ENCODE measurements around the gene TMEM44.
"Not testable (repeated sequence)": the region's sequence is repeated elsewhere in the genome, so short reads cannot be mapped to it uniquely, and the experiment has no call there.

The TMEM44 gene

DNA sequence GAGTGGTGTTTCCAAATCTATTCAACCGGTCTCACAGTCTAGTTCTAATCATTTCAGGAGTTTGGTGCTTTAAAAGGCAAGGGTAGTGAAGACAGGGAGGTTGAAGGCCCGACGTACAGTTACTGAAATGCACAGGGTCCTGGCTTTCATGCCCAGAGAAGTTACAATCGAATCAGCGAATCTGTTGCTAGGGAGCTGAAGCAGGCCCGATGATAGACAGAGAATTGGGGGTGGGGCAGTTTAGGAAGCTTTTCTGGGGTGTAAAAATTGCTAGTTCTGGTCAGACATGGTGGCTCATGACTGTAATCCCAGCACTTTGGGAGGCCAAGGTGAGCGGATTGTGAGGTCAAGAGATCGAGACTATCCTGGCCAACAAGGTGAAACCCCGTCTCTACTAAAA, 83.4 kb downstream of the TMEM44 start:
- DNase-seq, result no peak

DNA sequence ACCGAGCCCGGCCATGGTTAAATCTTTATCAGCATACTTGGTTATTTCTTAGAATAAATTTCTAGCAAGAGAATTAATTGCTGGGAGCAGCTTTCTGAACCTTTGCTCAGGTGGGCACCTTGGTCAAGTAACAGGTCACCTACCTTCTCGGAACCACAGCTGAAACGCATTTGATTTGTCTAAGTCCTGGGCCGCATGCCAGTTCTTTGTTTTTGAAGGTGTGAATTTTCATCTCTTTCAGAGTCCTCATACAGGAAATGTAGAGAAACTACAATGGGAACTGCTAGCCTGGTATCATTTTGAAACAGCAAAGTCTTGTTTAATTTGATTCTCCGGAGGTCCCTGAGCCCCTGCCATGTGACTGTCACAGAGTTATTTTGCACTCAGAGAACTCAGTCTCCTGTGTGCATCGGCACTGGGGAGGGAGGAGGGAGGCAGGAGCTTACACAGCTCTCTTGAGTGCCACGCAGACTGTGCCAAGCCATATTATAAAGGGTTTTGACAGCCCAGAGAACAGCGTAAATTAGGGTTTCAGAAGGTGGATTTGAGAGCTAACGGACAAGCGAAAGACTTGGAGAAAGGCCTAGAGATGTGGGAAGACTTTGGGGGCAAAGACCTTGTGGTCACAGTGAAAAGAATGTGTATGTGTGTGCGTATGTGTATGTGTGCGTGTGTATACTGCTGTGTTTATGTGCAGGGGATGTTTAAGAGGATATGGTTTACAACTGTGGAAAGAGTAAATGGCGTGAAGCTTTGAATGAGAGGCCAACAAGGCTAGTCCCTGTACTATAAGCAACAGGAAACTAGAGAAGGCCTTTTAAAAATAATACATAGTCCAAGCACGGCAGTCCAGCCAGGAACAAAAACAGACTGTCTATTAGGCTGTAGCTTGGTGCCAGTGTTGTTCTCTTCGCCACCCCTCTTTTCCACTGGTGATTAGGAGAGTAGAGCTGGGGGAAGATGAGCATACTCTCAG, 84.6 kb downstream of the TMEM44 start:
- no peak for DNase-seq

DNA sequence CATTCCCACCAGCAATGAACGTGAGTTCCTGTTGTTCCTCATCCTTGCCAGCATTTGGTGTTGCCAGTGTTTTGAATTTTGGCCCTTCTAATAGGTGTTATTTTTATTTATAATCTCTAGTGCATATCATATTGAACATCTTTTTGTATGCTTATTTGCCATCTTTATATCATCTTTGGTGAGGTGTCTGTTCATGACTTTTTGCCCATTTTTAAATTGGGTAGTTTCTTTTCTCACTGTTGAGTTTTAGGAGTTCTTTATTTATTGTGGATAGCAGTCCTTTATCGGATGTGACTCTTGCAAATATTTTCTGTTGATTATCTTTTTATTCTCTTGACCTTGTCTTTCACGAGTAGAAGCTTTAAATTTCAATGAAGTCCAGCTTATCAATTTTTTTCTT, 86.2 kb downstream of the TMEM44 start:
- DNase-seq, result no peak

DNA sequence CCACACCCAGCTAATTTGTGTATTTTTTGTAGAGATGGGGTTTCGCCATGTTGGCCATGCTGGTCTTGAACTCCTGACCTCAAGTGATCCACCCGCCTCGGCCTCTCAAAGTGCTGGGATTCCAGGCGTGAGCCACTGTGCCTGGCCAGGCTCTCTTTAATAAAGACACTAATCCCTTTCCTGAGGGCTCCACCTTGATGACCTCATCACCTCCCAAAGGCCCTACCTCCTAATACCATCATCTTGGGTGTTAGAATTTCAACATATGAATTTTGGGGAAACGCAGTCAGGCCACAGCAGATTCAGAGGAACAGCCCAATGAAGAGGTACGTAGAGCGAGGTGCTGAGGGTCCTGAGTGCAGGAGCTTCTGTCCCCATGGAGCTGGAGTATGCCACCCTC, 87.7 kb downstream of the TMEM44 start:
- not testable (repeated sequence) for DNase-seq

DNA sequence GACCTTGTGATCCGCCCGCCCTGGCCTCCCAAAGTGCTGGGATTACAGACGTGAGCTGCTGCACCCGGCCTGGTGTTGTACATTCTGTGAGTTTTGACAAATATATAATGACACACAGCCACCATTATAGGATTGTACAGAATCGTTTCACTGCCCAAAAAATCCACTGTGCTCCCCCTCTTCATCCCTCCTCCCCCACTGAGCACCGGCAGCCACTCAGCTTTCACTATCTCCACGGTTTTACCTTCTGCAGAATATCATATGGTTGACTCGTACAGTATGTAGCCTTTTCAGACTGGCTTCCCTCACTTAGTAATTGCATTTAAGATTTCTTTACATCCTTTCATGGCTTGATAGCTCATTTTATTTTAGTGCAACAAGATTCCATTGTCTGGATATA, 89.7 kb downstream of the TMEM44 start:
- no peak for DNase-seq

DNA sequence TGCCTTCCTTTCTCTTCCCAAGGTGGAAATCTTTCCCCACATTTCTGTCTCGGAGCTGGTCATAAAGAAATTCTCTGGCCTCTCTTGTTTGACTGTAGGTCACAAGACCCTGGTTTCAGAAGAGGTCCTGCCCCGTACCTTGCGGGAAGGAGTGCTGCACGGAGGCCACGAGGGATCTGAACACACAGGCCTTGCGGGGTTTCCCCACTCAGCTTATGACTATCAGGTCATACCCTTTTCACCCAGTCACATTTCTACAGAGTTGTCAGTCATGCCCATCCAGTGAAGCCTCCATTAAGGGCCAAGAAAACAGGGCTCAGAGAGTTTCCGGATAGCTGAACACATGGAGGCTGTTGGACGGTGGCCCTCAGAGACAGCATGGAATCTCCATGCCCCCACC, 91.7 kb downstream of the TMEM44 start:
- DNase-seq, result no peak

DNA sequence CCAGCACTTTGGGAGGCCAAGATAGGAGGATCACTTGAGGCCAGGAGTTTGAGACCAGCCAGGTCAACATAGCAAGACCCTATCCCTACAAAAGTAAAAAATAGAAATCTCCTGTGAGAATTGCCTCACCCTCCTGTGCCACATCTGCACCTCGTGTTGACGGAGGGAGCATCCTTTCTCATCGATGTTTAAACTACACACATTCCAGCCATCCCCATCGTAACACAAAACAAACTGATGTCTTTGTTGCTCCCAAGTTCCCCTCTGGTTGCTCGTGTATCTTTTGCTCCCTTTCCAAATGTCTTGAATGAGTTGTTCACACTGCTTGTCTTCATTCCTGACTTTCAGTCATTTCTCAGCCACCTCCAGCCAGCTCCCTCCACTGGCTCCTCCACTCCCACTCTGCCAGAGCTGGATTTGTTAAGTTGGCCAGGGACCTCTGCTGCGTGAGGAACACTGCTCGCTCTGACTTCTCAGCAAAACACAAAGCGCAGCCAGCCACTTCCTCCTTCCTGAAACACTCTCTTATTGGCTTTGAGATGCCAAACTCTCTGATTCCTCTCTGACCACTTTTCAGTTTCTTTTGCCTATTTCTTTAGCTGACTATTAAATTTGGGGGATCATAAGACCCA, 92.8 kb downstream of the TMEM44 start:
- DNase-seq, result no peak

DNA sequence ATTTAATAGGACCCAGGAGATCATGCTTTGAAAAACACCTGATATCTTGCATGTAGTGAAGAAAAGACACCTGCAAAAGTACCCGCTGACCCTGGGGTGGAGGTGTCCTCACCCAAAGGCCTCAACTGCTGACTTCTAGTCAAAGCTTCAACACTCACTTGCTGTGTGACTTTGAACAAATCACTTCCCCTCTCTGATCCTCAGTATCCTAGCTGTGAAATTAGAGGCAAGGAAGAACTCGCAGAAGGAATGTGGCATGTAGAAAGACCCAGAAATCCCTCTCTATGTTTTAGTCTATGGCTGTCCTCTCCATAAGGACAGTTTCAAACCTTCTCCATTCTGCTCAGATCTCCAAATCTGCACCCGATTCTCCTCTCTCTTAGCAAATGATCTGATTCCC, 93.7 kb downstream of the TMEM44 start:
- no peak for DNase-seq

DNA sequence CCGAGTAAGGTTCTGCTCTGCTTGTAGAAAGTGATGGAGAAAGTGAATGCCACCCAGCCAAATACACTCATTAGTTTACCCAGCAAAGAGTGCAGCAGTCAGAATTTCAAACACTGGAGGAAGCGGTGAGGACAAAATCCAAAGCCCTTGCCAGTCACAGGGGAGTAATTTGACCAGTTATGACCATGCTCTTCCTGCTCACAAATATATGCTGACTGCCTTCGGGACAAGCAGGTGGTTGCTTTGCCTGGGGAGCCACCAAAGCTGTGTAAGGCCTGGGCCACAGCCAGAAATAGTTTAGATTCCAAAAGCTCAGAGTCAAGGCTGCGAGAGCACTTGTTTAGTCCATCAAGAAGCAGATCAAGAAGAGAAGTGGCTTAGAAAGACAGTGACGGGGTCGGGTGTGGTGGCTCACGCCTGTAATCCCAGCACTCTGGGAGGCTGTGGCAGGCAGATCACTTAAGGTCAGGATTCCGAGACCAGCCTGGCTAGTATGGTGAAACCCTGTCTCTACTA, 95.4 kb downstream of the TMEM44 start:
- DNase-seq, result no peak

Measured in NCI-H1694 (cell line).